CD1c-positive myeloid dendritic cell (primary cell): ENCODE data around the gene RSPH10B.
A peak's percentile ranks its signal among the peaks of the same experiment; 100 is the strongest.
"Not testable (repeated sequence)": the region's sequence is repeated elsewhere in the genome, so short reads cannot be mapped to it uniquely, and the experiment has no call there.

Source experiments
- DNase-seq: peaks from one replicate; pipeline ENCODE4 v3.0.0-alpha.2; 2016; ENCODE audit errors: extremely low spot score

The RSPH10B gene

GRCh38 chr7:5926263-5926870, 44.1 kb downstream of the RSPH10B start:
- not testable (repeated sequence) for DNase-seq

GRCh38 chr7:5924630-5925029, 45.9 kb downstream of the RSPH10B start:
- DNase-seq, result not testable (repeated sequence)

DNA sequence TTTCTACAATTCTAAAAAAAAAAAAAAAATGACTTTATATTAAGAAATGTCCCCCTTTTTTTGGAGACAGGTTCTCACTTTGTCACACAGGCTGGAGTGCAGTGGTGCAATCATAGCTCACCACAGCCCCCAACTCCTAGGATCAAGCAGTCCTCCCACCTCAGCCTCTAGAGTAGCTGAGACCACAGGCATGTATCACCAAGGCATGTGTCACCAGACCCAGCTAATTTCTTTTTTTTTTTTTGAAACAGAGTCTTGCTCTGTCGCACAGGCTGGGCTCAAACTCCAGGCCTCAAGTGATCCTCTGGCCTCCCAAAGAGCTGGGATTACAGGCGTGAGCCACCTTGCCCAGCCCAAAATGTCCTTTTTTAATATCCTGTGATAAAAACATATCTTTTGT, 46.3 kb downstream of the RSPH10B start:
- not testable (repeated sequence) for DNase-seq

DNA sequence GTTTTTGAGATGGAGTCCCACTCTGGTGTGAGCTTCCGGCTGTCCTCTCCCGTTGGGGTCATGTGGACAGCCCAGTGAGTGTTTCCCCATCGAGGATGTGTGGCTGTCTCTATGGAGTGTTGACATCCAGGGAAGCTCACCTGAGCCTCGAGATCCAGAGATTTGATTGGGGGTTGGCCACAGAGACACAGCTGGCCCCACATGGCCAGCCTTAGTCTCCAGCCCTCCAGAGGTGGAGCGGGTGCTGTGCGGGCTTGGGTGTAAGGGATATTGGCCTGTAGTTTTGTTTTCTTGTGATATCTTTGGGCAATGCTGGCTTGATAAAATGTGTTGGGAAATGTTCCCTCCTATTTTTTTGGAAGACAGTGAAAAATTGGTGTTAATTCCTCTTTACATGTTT, 54.0 kb downstream of the RSPH10B start:
- DNase-seq, result not testable (repeated sequence)

- DNase-seq, result not testable (repeated sequence)
These were observed 61.7 kb downstream of the RSPH10B start for GRCh38 chr7:5908835-5909234.

DNA sequence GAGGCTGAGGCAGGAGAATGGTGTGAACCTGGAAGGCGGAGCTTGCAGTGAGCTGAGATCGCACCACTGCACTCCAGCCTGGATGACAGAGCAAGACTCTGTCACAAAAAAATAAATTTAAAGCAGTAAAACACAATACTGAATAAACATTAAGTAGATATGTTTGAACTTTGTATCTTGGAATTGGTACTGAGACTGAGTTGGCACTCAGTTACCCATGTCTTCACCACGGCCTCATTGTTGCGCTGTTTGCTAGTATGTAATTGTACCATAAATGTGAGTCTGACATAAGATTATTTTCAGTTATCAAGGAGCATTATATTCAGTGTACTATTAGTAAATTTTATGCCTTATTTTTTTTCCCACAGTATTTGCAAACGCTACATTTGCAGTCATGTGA, 65.8 kb downstream of the RSPH10B start:
- DNase-seq, result not testable (repeated sequence)

GRCh38 chr7:5903002-5903401, 67.5 kb downstream of the RSPH10B start:
- DNase-seq, result not testable (repeated sequence)

DNA sequence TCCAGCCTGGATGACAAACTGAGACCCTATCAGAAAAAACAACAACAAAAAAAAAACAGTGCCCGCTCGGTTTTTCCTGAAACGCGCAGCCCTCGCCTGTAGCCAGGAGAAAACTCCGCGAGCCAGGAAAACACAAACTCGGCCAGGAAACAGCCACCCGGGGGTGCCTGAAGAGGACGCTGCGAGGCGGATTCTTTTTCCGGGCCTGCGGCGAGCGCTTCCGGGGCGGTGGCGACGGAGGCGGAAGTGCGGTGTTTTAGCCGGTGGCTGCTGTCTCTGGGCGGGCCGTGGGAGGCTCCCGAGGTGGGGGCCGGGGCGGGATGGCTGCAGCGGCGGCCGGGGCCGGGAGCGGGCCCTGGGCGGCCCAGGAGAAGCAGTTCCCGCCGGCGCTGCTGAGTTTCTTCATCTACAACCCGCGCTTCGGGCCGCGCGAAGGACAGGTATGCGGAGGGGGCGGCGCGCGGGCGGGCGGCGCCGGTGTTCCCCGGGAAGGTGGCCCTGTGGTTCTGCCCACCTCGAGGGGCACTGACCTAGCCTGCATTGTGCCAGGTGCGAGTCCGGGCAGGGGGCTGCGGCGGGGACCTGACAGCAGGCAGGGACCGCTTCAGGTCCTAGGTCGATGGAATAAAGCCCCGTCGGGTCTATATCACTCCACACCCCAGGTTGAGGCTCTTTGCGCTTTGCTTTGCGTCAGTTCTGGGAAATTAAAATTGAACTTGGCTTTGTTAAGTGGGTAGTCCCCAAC, 71.8 kb downstream of the RSPH10B start, which contains the start of gene CCZ1:
CCZ1 (plus strand) TSS at position 254 of the 745 bp plus-strand sequence; CDS start at position 321, 67 bp downstream.
- peak; percentile 25 for DNase-seq

- not testable (repeated sequence) for DNase-seq
These were observed 73.0 kb downstream of the RSPH10B start for GRCh38 chr7:5897369-5897919.

- no peak for DNase-seq
These were observed 78.0 kb downstream of the RSPH10B start for GRCh38 chr7:5892498-5892897.

GRCh38 chr7:5890244-5890643, 80.2 kb downstream of the RSPH10B start:
- DNase-seq, result not testable (repeated sequence)

GRCh38 chr7:5888021-5888420, 82.5 kb downstream of the RSPH10B start:
- DNase-seq, result not testable (repeated sequence)

DNA sequence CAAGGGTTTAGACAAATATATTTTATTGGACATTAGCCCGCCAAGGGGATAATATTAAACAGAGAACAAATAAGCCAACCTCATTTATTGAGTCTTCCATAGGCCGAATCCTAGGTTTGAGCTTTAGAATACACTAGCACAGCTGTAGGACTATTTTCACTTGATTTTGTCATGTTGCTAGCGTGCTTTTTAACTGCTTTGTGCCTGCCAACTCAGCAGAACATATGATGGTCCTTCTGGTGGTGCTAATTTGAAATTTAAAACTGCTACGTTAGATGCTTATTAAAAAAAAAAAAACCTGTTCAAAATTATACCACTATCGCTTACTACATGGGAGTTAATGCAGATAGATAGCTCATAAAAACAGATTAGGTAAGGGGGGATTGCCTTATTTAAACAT, 86.1 kb downstream of the RSPH10B start:
- not testable (repeated sequence) for DNase-seq

DNA sequence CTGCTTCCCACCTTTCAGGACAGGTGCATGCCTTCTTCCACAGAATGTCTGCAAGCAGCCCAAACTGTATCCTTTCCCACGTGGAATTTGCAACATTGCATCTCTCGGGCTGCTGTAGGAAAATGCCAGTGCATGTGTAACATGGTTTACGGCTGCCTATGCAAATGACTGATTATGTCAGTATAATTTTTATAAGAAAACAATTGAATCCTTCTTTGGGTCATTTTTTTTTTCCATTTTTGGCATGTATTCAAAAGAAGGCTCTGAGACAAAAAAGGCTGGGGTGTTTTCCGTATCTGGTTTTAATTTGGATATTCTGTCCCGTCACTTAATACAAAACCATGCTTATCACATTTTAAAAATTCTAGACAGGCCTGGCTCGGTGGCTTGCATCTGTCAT, 90.4 kb downstream of the RSPH10B start:
- DNase-seq, result not testable (repeated sequence)

DNA sequence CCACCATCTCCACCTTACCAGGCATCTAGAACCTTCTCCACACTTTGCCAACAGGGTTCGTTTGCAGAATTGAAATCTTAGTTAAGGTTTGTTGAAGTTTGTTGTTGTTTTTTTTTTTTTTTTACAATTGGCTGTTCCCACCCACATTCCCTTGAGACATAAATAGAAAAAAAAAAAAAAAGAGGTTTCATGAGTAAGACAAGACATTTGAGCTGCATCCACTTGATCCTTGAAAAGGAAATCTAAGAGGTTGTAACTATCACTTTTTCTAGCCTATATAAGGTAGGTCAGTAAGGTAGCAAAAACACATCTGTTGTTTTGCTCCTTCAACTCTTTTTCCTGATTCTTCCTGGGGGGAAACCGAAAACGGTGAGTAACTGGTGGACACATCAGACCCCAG, 90.9 kb downstream of the RSPH10B start:
- DNase-seq, result not testable (repeated sequence)
